ENCODE data around the gene CELF2. TPM values are rescaled to one million over a fixed set of nuclear protein-coding genes. Genes with fewer than 3 reads are reported as not detected.

The CELF2 gene
- total RNA-seq, 1 donor = 21.9 TPM

- no peak overlapping the region for H3K4me3 ChIP-seq (ENCODE audit: low read depth, low read length)
- DNase-seq (ENCODE audit: low read depth) = no peak
Measured at GRCh38 chr10:11224792-11225416, 207.2 kb downstream of the CELF2 start.

GRCh38 chr10:11225935-11226334 lies 208.3 kb downstream of the CELF2 start:
- TF ChIP-seq CTCF (IDR thresholded peaks at IDR 0.05; ENCODE audit: insufficient read depth, low read length) = no peak
- no peak for DNase-seq (ENCODE audit: low read depth)
- H3K4me3 ChIP-seq (ENCODE audit: low read depth, low read length) = no peak overlapping the region

More at GRCh38 chr10:11224792-11225416, 207.2 kb downstream of the CELF2 start:
- no peak for TF ChIP-seq CTCF (IDR thresholded peaks at IDR 0.05; ENCODE audit: insufficient read depth, low read length)

GRCh38 chr10:11227103-11227502 lies 209.4 kb downstream of the CELF2 start:
- no peak for TF ChIP-seq CTCF (IDR thresholded peaks at IDR 0.05; ENCODE audit: insufficient read depth, low read length)
- H3K4me3 ChIP-seq (ENCODE audit: low read depth, low read length) = no peak overlapping the region

GRCh38 chr10:11229893-11230292 lies 212.2 kb downstream of the CELF2 start:
- DNase-seq (ENCODE audit: low read depth) = no peak
- TF ChIP-seq CTCF (IDR thresholded peaks at IDR 0.05; ENCODE audit: insufficient read depth, low read length) = no peak
- H3K4me3 ChIP-seq (ENCODE audit: low read depth, low read length) = no peak overlapping the region

More at GRCh38 chr10:11227103-11227502, 209.4 kb downstream of the CELF2 start:
- no peak for DNase-seq (ENCODE audit: low read depth)

- no peak overlapping the region for H3K4me3 ChIP-seq (ENCODE audit: low read depth, low read length)
- no peak for TF ChIP-seq CTCF (IDR thresholded peaks at IDR 0.05; ENCODE audit: insufficient read depth, low read length)
- DNase-seq (ENCODE audit: low read depth) = no peak
Measured at GRCh38 chr10:11230498-11231167, 213.0 kb downstream of the CELF2 start.

GRCh38 chr10:11231285-11231684 lies 213.6 kb downstream of the CELF2 start:
- DNase-seq (ENCODE audit: low read depth) = no peak
- no peak for TF ChIP-seq CTCF (IDR thresholded peaks at IDR 0.05; ENCODE audit: insufficient read depth, low read length)
- H3K4me3 ChIP-seq (ENCODE audit: low read depth, low read length) = no peak overlapping the region

Measured in fibroblast of the aortic adventitia (primary cell).